Liver (tissue), 9 donors: ENCODE results near the gene FBXW7. TPM values are rescaled to one million over a fixed set of nuclear protein-coding genes. Genes with fewer than 3 reads are reported as not detected.

Source experiments
- DNase-seq: peaks from one replicate; pipeline ENCODE4 v3.0.0-alpha.2; 2017; ENCODE audit warnings: low spot score
- H3K27ac ChIP-seq, 2 donors: one replicate each; pipeline ENCODE4 v1.7.0; 2013; ENCODE audit warnings: inconsistent platforms in 2 of 2, low read length in 2 of 2, control low read depth in 1 of 2, low read depth in 1 of 2, mild to moderate bottlenecking in 1 of 2
- H3K27me3 ChIP-seq, 4 donors: one replicate each; pipeline versions ENCODE4 v1.6.1 to v1.7.0; 2013; ENCODE audit warnings: low read length in 3 of 4, inconsistent platforms in 1 of 4, mild to moderate bottlenecking in 1 of 4, moderate library complexity in 1 of 4; ENCODE audit not compliant: control insufficient read depth in 4 of 4, insufficient read depth in 4 of 4
- H3K36me3 ChIP-seq, 4 donors: one replicate each; pipeline versions ENCODE4 v1.6.1 to v1.7.0; 2013; ENCODE audit warnings: low read length in 3 of 4, mild to moderate bottlenecking in 3 of 4, low read depth in 1 of 4, moderate library complexity in 1 of 4; ENCODE audit not compliant: control insufficient read depth in 4 of 4, insufficient read depth in 3 of 4
- H3K4me1 ChIP-seq, 4 donors: one replicate each; pipeline versions ENCODE4 v1.6.1 to v1.7.0; 2013; ENCODE audit warnings: low read length in 3 of 4, mild to moderate bottlenecking in 3 of 4, moderate library complexity in 1 of 4; ENCODE audit not compliant: control insufficient read depth in 4 of 4, insufficient read depth in 4 of 4
- H3K4me3 ChIP-seq, 3 donors: one replicate each; pipeline versions ENCODE4 v1.6.1 to v1.7.0; 2013; ENCODE audit warnings: low read length in 3 of 3, control low read depth in 1 of 3, low read depth in 1 of 3, mild to moderate bottlenecking in 1 of 3
- H3K9ac ChIP-seq, 2 donors: one replicate each; pipeline ENCODE4 v1.7.0; 2013; ENCODE audit warnings: low read length in 2 of 2, mild to moderate bottlenecking in 2 of 2, moderate library complexity in 2 of 2, control low read depth in 1 of 2, low read depth in 1 of 2
- H3K9me3 ChIP-seq, 4 donors: one replicate each; pipeline versions ENCODE4 v1.6.1 to v1.7.0; 2013; ENCODE audit warnings: low read length in 3 of 4; ENCODE audit not compliant: control insufficient read depth in 4 of 4
- CTCF ChIP-seq: fragments of 150-350 bp; IDR thresholded peaks from 2 replicates; pipeline ENCODE4 v1.5.1; 2017; ENCODE audit warnings: improper control_type of control experiment, low read depth, low read length; ENCODE audit not compliant: missing input control
- EGR1 ChIP-seq, 2 donors: IDR thresholded peaks; 2 replicates each; pipeline ENCODE4 v1.6.1; 2016 to 2018; ENCODE audit warnings: antibody characterized with exemption in 2 of 2, low read depth in 2 of 2
- FOXA1 ChIP-seq: IDR thresholded peaks from 2 replicates; pipeline ENCODE4 v1.6.1; 2016; ENCODE audit warnings: antibody characterized with exemption
- FOXA2 ChIP-seq: IDR thresholded peaks from 2 replicates; pipeline ENCODE4 v1.6.1; 2016; ENCODE audit warnings: antibody characterized with exemption
- GABPA ChIP-seq, 2 donors: IDR thresholded peaks in 1 of 2; conservative IDR thresholded peaks in 1 of 2; 2 replicates each; pipeline ENCODE4 v1.6.1; 2016; ENCODE audit warnings: antibody characterized with exemption in 2 of 2, mild to moderate bottlenecking in 1 of 2, moderate library complexity in 1 of 2
- HNF4A ChIP-seq, 2 donors: conservative IDR thresholded peaks; 2 replicates each; pipeline ENCODE4 v1.6.1; 2016; ENCODE audit warnings: antibody characterized with exemption in 2 of 2, mild to moderate bottlenecking in 2 of 2
- HNF4G ChIP-seq: IDR thresholded peaks from 2 replicates; pipeline ENCODE4 v1.6.1; 2016; ENCODE audit warnings: antibody characterized with exemption
- JUND ChIP-seq, 2 donors: IDR thresholded peaks; 2 replicates each; pipeline ENCODE4 v1.6.1; 2016; ENCODE audit warnings: antibody characterized with exemption in 2 of 2
- NR2F2 ChIP-seq: IDR thresholded peaks from 2 replicates; pipeline ENCODE4 v1.6.1; 2016; ENCODE audit warnings: antibody characterized with exemption
- RAD21 ChIP-seq, 2 donors: IDR thresholded peaks; 2 replicates each; pipeline ENCODE4 v1.6.1; 2016; ENCODE audit warnings: antibody characterized with exemption in 2 of 2, mild to moderate bottlenecking in 2 of 2
- RXRA ChIP-seq, 2 donors: IDR thresholded peaks; 2 replicates each; pipeline ENCODE4 v1.6.1; 2017 to 2018; ENCODE audit warnings: antibody characterized with exemption in 2 of 2, mild to moderate bottlenecking in 1 of 2
- SP1 ChIP-seq: IDR thresholded peaks from 2 replicates; pipeline ENCODE4 v1.6.1; 2018; ENCODE audit warnings: antibody characterized with exemption, mild to moderate bottlenecking
- TAF1 ChIP-seq: conservative IDR thresholded peaks from 2 replicates; pipeline ENCODE4 v1.6.1; 2016; ENCODE audit warnings: antibody characterized with exemption, mild to moderate bottlenecking
- YY1 ChIP-seq: IDR thresholded peaks from 2 replicates; pipeline ENCODE4 v1.6.1; 2016; ENCODE audit warnings: antibody characterized with exemption, mild to moderate bottlenecking
- WGBS: extraction: QIAGEN DNeasy Blood & Tissue Kit; methylation state at CpG from one replicate; pipeline ENCODE4 v1.1.7; 2013; 5-methylcytosine and 5-hydroxymethylcytosine counted together
- polyA plus RNA-seq, 2 donors: library from polyadenylated mRNA; stranded (reverse) in 1 of 2; unstranded in 1 of 2; fragments of 200-250 nt in 1 of 2; fragments of >200 nt in 1 of 2; fragmentation: Nextera tagmentation in 1 of 2; extraction: Ambion mirVana in 1 of 2; gene quantifications; one replicate each; pipeline versions ENCODE4 v1.2.1 to v1.2.3, GENCODE V29; 2013 to 2015
- total RNA-seq, 2 donors: library from RNA; depleted of rRNA; stranded (reverse); fragments of >200 nt; gene quantifications; one replicate each; pipeline ENCODE4 v1.2.3, GENCODE V29; 2014
- TF ChIP-seq, protein P1 (sequence below): IDR thresholded peaks from 2 replicates; pipeline ENCODE4 v1.6.1; 2016; ENCODE audit warnings: antibody characterized with exemption
- TF ChIP-seq, protein P2 (sequence below): IDR thresholded peaks from 2 replicates; pipeline ENCODE4 v1.6.1; 2016; ENCODE audit warnings: antibody characterized with exemption, mild to moderate bottlenecking
- TF ChIP-seq, protein P3 (sequence below): IDR thresholded peaks from 2 replicates; pipeline ENCODE4 v1.6.1; 2016; ENCODE audit warnings: antibody characterized with exemption
- TF ChIP-seq, protein P4 (sequence below): IDR thresholded peaks from 2 replicates; pipeline ENCODE4 v1.6.1; 2016; ENCODE audit warnings: antibody characterized with exemption
- donor health status: healthy.
- donor health status: healthy.
- donor health status: healthy.
- donor health status: healthy.
- donor health status: healthy.

The FBXW7 gene
- total and polyA plus RNA-seq, 4 donors, result 4.0 to 56.9 (median 16.1) TPM

DNA sequence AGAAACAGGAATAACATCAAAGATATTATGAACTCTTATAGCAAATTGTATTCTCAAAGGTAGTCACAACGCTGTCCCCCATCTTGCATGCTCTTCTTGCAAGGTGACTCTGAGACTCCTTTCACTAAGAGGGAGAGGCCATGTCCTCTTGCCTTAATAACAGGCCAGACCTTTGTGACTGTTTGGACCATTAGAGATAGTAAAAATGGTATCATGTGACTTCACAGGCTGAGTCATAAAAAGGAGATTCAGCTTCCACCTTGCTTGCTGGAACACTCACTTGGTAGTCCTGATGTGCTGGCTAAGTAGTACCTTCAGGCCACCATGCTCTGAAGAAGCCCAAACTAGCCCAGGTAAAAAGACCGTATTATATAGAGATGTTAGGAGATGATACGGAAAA lies 143.8 kb downstream of the FBXW7 start:
- H3K27me3 ChIP-seq, result no peaks in the 10 kb centered on the region
- H3K36me3 ChIP-seq, result no peaks in the 10 kb centered on the region
- H3K9me3 ChIP-seq, result no peaks in the 10 kb centered on the region
- H3K4me1 ChIP-seq, result no peaks in the 10 kb centered on the region
- DNase-seq, result no peak
- no peak overlapping the region for H3K27ac ChIP-seq
- no peak overlapping the region for H3K4me3 ChIP-seq
- WGBS, result 96% methylated on average over 3 of the region's 3 CpGs
- TF ChIP-seq RXRA (IDR thresholded peaks at IDR 0.05) (no peak), FOXA2 (no peak), NR2F2 (no peak)
- TF ChIP-seq, protein P1, sequence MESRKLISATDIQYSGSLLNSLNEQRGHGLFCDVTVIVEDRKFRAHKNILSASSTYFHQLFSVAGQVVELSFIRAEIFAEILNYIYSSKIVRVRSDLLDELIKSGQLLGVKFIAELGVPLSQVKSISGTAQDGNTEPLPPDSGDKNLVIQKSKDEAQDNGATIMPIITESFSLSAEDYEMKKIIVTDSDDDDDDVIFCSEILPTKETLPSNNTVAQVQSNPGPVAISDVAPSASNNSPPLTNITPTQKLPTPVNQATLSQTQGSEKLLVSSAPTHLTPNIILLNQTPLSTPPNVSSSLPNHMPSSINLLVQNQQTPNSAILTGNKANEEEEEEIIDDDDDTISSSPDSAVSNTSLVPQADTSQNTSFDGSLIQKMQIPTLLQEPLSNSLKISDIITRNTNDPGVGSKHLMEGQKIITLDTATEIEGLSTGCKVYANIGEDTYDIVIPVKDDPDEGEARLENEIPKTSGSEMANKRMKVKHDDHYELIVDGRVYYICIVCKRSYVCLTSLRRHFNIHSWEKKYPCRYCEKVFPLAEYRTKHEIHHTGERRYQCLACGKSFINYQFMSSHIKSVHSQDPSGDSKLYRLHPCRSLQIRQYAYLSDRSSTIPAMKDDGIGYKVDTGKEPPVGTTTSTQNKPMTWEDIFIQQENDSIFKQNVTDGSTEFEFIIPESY, result no peak
- H3K9ac ChIP-seq, result no peak overlapping the region

DNA sequence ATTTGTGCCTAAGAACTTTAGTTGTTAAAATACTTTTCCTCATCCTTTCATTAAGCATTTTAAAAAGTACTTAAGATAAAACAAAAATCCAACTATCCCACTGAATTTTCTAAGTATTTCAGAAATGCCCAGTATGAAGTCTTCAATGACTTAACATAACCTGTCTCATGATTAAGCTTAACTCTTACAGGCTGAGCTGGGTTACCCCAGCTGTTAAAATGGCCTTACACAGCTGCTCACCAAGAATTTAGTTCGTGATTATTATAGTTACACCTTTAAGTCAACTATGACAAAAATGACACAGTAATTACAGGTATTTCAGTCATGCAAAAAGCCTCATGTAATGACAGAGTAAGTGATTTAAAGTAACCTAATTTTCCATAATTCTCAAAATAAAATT lies 145.7 kb downstream of the FBXW7 start:
- WGBS, result 98% methylated on average over 1 of the region's 1 CpG
- Histone ChIP-seq H3K4me1 (no peaks in the 10 kb centered on the region), H3K9me3 (no peaks in the 10 kb centered on the region), H3K27me3 (no peaks in the 10 kb centered on the region), H3K27ac (no peak overlapping the region), H3K36me3 (no peaks in the 10 kb centered on the region), H3K9ac (no peak overlapping the region), H3K4me3 (no peak overlapping the region)
- TF ChIP-seq, protein P2, sequence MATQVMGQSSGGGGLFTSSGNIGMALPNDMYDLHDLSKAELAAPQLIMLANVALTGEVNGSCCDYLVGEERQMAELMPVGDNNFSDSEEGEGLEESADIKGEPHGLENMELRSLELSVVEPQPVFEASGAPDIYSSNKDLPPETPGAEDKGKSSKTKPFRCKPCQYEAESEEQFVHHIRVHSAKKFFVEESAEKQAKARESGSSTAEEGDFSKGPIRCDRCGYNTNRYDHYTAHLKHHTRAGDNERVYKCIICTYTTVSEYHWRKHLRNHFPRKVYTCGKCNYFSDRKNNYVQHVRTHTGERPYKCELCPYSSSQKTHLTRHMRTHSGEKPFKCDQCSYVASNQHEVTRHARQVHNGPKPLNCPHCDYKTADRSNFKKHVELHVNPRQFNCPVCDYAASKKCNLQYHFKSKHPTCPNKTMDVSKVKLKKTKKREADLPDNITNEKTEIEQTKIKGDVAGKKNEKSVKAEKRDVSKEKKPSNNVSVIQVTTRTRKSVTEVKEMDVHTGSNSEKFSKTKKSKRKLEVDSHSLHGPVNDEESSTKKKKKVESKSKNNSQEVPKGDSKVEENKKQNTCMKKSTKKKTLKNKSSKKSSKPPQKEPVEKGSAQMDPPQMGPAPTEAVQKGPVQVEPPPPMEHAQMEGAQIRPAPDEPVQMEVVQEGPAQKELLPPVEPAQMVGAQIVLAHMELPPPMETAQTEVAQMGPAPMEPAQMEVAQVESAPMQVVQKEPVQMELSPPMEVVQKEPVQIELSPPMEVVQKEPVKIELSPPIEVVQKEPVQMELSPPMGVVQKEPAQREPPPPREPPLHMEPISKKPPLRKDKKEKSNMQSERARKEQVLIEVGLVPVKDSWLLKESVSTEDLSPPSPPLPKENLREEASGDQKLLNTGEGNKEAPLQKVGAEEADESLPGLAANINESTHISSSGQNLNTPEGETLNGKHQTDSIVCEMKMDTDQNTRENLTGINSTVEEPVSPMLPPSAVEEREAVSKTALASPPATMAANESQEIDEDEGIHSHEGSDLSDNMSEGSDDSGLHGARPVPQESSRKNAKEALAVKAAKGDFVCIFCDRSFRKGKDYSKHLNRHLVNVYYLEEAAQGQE, result no peak
- TF ChIP-seq YY1 (no peak), RXRA (IDR thresholded peaks at IDR 0.05) (no peak), TAF1 (no peak), SP1 (no peak), FOXA2 (no peak), CTCF (no peak), FOXA1 (no peak), GABPA (IDR thresholded peaks at IDR 0.05 in 1 of 2, conservative IDR thresholded peaks at IDR 0.05 in 1 of 2) (no peak), HNF4A (conservative IDR thresholded peaks at IDR 0.05) (no peak), RAD21 (IDR thresholded peaks at IDR 0.05) (no peak), EGR1 (IDR thresholded peaks at IDR 0.05; ENCODE audit: low read depth in 2 of 2) (no peak), HNF4G (no peak), JUND (IDR thresholded peaks at IDR 0.05) (no peak), NR2F2 (no peak)
- TF ChIP-seq, protein P1, result no peak
- TF ChIP-seq, protein P3, sequence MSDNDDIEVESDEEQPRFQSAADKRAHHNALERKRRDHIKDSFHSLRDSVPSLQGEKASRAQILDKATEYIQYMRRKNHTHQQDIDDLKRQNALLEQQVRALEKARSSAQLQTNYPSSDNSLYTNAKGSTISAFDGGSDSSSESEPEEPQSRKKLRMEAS, result no peak
- TF ChIP-seq, protein P4, sequence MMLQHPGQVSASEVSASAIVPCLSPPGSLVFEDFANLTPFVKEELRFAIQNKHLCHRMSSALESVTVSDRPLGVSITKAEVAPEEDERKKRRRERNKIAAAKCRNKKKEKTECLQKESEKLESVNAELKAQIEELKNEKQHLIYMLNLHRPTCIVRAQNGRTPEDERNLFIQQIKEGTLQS, result no peak
- no peak for DNase-seq
